IMR-90 (cell line): ENCODE data around the gene MAPKAP1. TPM values are rescaled to one million over a fixed set of nuclear protein-coding genes. Genes with fewer than 3 reads are reported as not detected.

Experiments used
- ATAC-seq: fragments of 200-7000 bp; cut with Tn5 transposase; 2 replicates; pipeline ENCODE4 v1.9.1; 2020; ENCODE audit warnings: low read depth, mild to moderate bottlenecking, moderate library complexity
- BruUV-seq: library from RNA; stranded (reverse); fragments of 400-500 nt; replicated peaks from 2 replicates; lab custom pipeline; 2021; lab: Mats Ljungman, UMichigan
- CTCF ChIA-PET: fragments of 300-600 bp; formaldehyde crosslinking; extraction: SDS; loops from one replicate; lab custom pipeline; 2021; ENCODE audit warnings: antibody characterized with exemption; lab: Yijun Ruan, JAX
- POLR2A ChIA-PET: fragments of 300-600 bp; sonication (Branson Sonifier 250); formaldehyde crosslinking; loops from one replicate; lab custom pipeline; 2022; ENCODE audit warnings: antibody characterized with exemption; ENCODE audit not compliant: unreplicated experiment; lab: Charles Lee
- DNase-seq: peaks from one replicate; pipeline ENCODE4 v3.0.0; 2013
- H2AFZ ChIP-seq: replicated peaks from 2 replicates; pipeline ENCODE3; 2013; ENCODE audit warnings: low read length, mild to moderate bottlenecking; ENCODE audit not compliant: poor library complexity
- H2AK5ac ChIP-seq: 2 replicates; pipeline ENCODE4 v1.6.1; 2013; ENCODE audit warnings: low read depth, low read length, inconsistent platforms
- H2AK9ac ChIP-seq: replicated peaks from 2 replicates; pipeline ENCODE3; 2013; ENCODE audit warnings: mild to moderate bottlenecking, low read depth, low read length, moderate library complexity; ENCODE audit not compliant: poor library complexity
- H2BK120ac ChIP-seq: 2 replicates; pipeline ENCODE4 v1.6.1; 2013; ENCODE audit warnings: low read depth, low read length, inconsistent platforms
- H2BK15ac ChIP-seq: 3 replicates; pipeline ENCODE4 v1.6.1; 2013; ENCODE audit warnings: low read depth, low read length, inconsistent platforms
- H2BK20ac ChIP-seq: 2 replicates; pipeline ENCODE4 v1.6.1; 2013; ENCODE audit warnings: low read depth, mild to moderate bottlenecking, inconsistent platforms, low read length, moderate library complexity
- H2BK5ac ChIP-seq: 2 replicates; pipeline ENCODE4 v1.6.1; 2013; ENCODE audit warnings: mild to moderate bottlenecking, low read depth, low read length, inconsistent platforms; ENCODE audit not compliant: poor library complexity, severe bottlenecking
- H3K14ac ChIP-seq: replicated peaks from 2 replicates; pipeline ENCODE4 v1.6.1; 2013; ENCODE audit warnings: low read depth, low read length, inconsistent platforms
- H3K18ac ChIP-seq: 2 replicates; pipeline ENCODE4 v1.6.1; 2013; ENCODE audit warnings: low read depth, low read length, control low read depth
- H3K23ac ChIP-seq: 2 replicates; pipeline ENCODE4 v1.6.1; 2013; ENCODE audit warnings: low read depth, low read length, inconsistent platforms
- H3K27ac ChIP-seq: 2 replicates; pipeline ENCODE4 v1.5.1; 2013; ENCODE audit warnings: mild to moderate bottlenecking, control low read depth, low read length; ENCODE audit not compliant: insufficient read depth
- H3K27me3 ChIP-seq: 2 replicates; pipeline ENCODE4 v1.6.1; 2013; ENCODE audit warnings: low read length; ENCODE audit not compliant: control insufficient read depth, insufficient read depth
- H3K36me3 ChIP-seq: 2 replicates; pipeline ENCODE4 v1.6.1; 2013; ENCODE audit warnings: low read length, mixed read lengths; ENCODE audit not compliant: control insufficient read depth, insufficient read depth
- H3K4ac ChIP-seq: 2 replicates; pipeline ENCODE4 v1.6.1; 2013; ENCODE audit warnings: low read depth, low read length, inconsistent platforms
- H3K4me1 ChIP-seq: 2 replicates; pipeline ENCODE4 v1.6.1; 2013; ENCODE audit warnings: low read length, mixed read lengths; ENCODE audit not compliant: control insufficient read depth, insufficient read depth
- H3K4me2 ChIP-seq: 2 replicates; pipeline ENCODE4 v1.6.1; 2013; ENCODE audit warnings: low read depth, mild to moderate bottlenecking, control low read depth, low read length, moderate library complexity
- H3K4me3 ChIP-seq: 2 replicates; pipeline ENCODE4 v1.5.1; 2013; ENCODE audit warnings: low read depth, mild to moderate bottlenecking, control low read depth, low read length, moderate library complexity; ENCODE audit not compliant: insufficient read depth
- H3K56ac ChIP-seq: 2 replicates; pipeline ENCODE4 v1.6.1; 2013; ENCODE audit warnings: low read length, inconsistent platforms; ENCODE audit not compliant: insufficient read depth; ENCODE audit errors: extremely low read depth
- H3K79me1 ChIP-seq, 2 experiments: 2 replicates each; pipeline ENCODE4 v1.6.1; 2013; ENCODE audit warnings: low read length in 2 of 2, inconsistent platforms in 1 of 2, low read depth in 1 of 2
- H3K9ac ChIP-seq: 2 replicates; pipeline ENCODE4 v1.6.1; 2013; ENCODE audit warnings: low read depth, low read length, control low read depth
- H3K9me1 ChIP-seq: 2 replicates; pipeline ENCODE4 v1.6.1; 2013; ENCODE audit warnings: low read length, inconsistent platforms; ENCODE audit not compliant: insufficient read depth
- H3K9me3 ChIP-seq: 2 replicates; pipeline ENCODE4 v1.6.1; 2013; ENCODE audit warnings: low read length; ENCODE audit not compliant: control insufficient read depth, insufficient read depth
- H4K20me1 ChIP-seq: 2 replicates; pipeline ENCODE4 v1.6.1; 2013; ENCODE audit warnings: low read length, inconsistent platforms; ENCODE audit not compliant: insufficient read depth
- H4K5ac ChIP-seq: 2 replicates; pipeline ENCODE4 v1.6.1; 2013; ENCODE audit warnings: mild to moderate bottlenecking, low read depth, low read length, control low read depth
- H4K8ac ChIP-seq, 2 experiments: 2 replicates each; pipeline ENCODE4 v1.6.1; 2013; ENCODE audit warnings: low read depth in 2 of 2, low read length in 2 of 2, control low read depth in 1 of 2, inconsistent platforms in 1 of 2
- H4K91ac ChIP-seq: 2 replicates; pipeline ENCODE4 v1.6.1; 2013; ENCODE audit warnings: low read depth, low read length, inconsistent platforms; ENCODE audit not compliant: insufficient read depth
- BHLHE40 ChIP-seq: fragments of 150-350 bp; IDR thresholded peaks from 2 replicates; pipeline ENCODE4 v1.6.1; 2016; ENCODE audit warnings: mild to moderate bottlenecking, low read depth, low read length
- CHD1 ChIP-seq: IDR thresholded peaks from 2 replicates; pipeline ENCODE4 v1.6.1; 2012; ENCODE audit warnings: low read depth, low read length, improper control_type of control experiment
- MAZ ChIP-seq: IDR thresholded peaks from 2 replicates; pipeline ENCODE4 v1.6.1; 2012; ENCODE audit warnings: low read depth, mild to moderate bottlenecking, low read length, improper control_type of control experiment, moderate library complexity, borderline replicate concordance
- MXI1 ChIP-seq: IDR thresholded peaks from 2 replicates; pipeline ENCODE4 v1.6.1; 2012; ENCODE audit warnings: low read depth, mild to moderate bottlenecking, low read length, moderate library complexity, borderline replicate concordance
- NFE2L2 ChIP-seq: fragments of 150-350 bp; IDR thresholded peaks from 2 replicates; pipeline ENCODE4 v1.6.1; 2016; ENCODE audit warnings: low read depth, mild to moderate bottlenecking, low read length
- POLR2A ChIP-seq: IDR thresholded peaks from 2 replicates; pipeline ENCODE4 v1.6.1; 2012; ENCODE audit warnings: mild to moderate bottlenecking, low read depth, low read length
- RAD21 ChIP-seq: IDR thresholded peaks from 2 replicates; pipeline ENCODE4 v1.6.1; 2012; ENCODE audit warnings: low read length, improper control_type of control experiment
- RCOR1 ChIP-seq: IDR thresholded peaks from 2 replicates; pipeline ENCODE4 v1.6.1; 2012; ENCODE audit warnings: mild to moderate bottlenecking, low read length, improper control_type of control experiment; ENCODE audit not compliant: insufficient replicate concordance
- RFX5 ChIP-seq: IDR thresholded peaks from 2 replicates; pipeline ENCODE4 v1.8.0; 2012; ENCODE audit warnings: low read depth, mild to moderate bottlenecking, low read length, moderate library complexity
- SMC3 ChIP-seq: fragments of 150-350 bp; IDR thresholded peaks from 2 replicates; pipeline ENCODE4 v1.6.1; 2016; ENCODE audit warnings: low read depth, mild to moderate bottlenecking, antibody characterized with exemption, low read length, moderate library complexity
- WGBS, 2 experiments: methylation state at CpG; one replicate each; pipeline versions ENCODE4 v1.1.5 to v1.1.7; 2013; ENCODE audit warnings: missing lambda C conversion rate in 2 of 2; ENCODE audit not compliant: insufficient read length in 1 of 2; ENCODE audit errors: extremely low coverage in 2 of 2; 5-methylcytosine and 5-hydroxymethylcytosine counted together
- dilution Hi-C: fragments of 300-500 bp; cut with HindIII; formaldehyde crosslinking; loops from one replicate; pipeline ENCODE4 v1.14.3; 2018; ENCODE audit warnings: low sequenced_read_pairs; ENCODE audit not compliant: unreplicated experiment
- in situ Hi-C: fragments of 300-500 bp; cut with MboI; formaldehyde crosslinking; loops from 3 replicates; pipeline ENCODE4 v1.14.3; 2019; ENCODE audit warnings: low sequenced_read_pairs, inconsistent platforms, mixed read lengths
- intact Hi-C: fragments of 100-400 bp; cut with micrococcal nuclease; formaldehyde crosslinking; loops from 2 replicates; pipeline ENCODE4 v1.10.0; 2022
- polyA plus RNA-seq, 3 experiments: library from polyadenylated mRNA; depleted of rRNA; stranded (reverse); fragments of >200 nt; gene quantifications; 2 replicates each; pipeline ENCODE4 v1.2.3, GENCODE V29; 2012; ENCODE audit warnings: low replicate concordance in 1 of 3
- total RNA-seq: library from RNA; depleted of rRNA; stranded (reverse); fragments of >200 nt; gene quantifications from 2 replicates; pipeline ENCODE4 v1.2.3, GENCODE V29; 2012
- TF ChIP-seq, protein P1 (sequence below): conservative IDR thresholded peaks from 2 replicates; pipeline ENCODE4 v1.5.1; 2012; ENCODE audit warnings: mild to moderate bottlenecking, low read depth, low read length, improper control_type of control experiment
- TF ChIP-seq, protein P2 (sequence below): fragments of 150-350 bp; IDR thresholded peaks from 2 replicates; pipeline ENCODE4 v1.6.1; 2016; ENCODE audit warnings: low read depth, mild to moderate bottlenecking, low read length, moderate library complexity, borderline replicate concordance
- TF ChIP-seq, protein P3 (sequence below): fragments of 150-350 bp; IDR thresholded peaks from 2 replicates; pipeline ENCODE4 v1.6.1; 2017; ENCODE audit warnings: mild to moderate bottlenecking, antibody characterized with exemption, low read length, low read depth

MAPKAP1 gene
- total and polyA plus RNA-seq, 2 of the 4 experiments (the other 2 are of a cell fraction): 87.2 to 158 TPM

DNA sequence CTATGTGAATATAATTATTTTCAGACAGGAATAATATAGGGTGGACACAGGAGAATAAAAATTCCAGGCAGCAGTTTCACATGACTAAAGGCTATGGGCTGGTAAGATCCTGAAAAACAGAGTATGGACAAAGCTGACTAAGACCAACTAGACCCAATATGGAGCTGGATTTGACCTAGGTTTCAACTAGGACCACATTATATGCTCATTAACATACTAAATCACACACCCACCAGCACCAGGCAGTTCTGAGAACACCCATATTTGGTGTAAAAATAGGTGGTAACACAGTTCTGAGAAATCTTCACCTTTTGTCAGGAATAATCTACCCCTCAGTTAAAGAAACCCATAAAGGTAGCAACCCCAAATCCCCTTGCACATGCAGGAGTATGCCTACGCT, 64.7 kb downstream of the MAPKAP1 start:
- in situ Hi-C loops: no loop called here

More for the DNA sequence above, 64.7 kb downstream of the MAPKAP1 start:
- CTCF ChIA-PET: no interaction called here
- WGBS, 2 experiments: no CpG with 5 or more reads among the region's 1 CpG
- peaks cover 3% of the 10 kb centered on the region for H3K4me1 ChIP-seq
- H3K79me1 ChIP-seq: peaks cover 18 to 68% of the 10 kb centered on the region in 2 experiments
- dilution Hi-C loops: no loop called here
- H4K5ac ChIP-seq: no peak overlapping the region
- no peak for TF ChIP-seq RAD21
- TF ChIP-seq, protein P1, sequence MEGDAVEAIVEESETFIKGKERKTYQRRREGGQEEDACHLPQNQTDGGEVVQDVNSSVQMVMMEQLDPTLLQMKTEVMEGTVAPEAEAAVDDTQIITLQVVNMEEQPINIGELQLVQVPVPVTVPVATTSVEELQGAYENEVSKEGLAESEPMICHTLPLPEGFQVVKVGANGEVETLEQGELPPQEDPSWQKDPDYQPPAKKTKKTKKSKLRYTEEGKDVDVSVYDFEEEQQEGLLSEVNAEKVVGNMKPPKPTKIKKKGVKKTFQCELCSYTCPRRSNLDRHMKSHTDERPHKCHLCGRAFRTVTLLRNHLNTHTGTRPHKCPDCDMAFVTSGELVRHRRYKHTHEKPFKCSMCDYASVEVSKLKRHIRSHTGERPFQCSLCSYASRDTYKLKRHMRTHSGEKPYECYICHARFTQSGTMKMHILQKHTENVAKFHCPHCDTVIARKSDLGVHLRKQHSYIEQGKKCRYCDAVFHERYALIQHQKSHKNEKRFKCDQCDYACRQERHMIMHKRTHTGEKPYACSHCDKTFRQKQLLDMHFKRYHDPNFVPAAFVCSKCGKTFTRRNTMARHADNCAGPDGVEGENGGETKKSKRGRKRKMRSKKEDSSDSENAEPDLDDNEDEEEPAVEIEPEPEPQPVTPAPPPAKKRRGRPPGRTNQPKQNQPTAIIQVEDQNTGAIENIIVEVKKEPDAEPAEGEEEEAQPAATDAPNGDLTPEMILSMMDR: no peak
- no peak for TF ChIP-seq SMC3
- no peak for TF ChIP-seq RCOR1
- no peak for TF ChIP-seq POLR2A
- TF ChIP-seq, protein P2, sequence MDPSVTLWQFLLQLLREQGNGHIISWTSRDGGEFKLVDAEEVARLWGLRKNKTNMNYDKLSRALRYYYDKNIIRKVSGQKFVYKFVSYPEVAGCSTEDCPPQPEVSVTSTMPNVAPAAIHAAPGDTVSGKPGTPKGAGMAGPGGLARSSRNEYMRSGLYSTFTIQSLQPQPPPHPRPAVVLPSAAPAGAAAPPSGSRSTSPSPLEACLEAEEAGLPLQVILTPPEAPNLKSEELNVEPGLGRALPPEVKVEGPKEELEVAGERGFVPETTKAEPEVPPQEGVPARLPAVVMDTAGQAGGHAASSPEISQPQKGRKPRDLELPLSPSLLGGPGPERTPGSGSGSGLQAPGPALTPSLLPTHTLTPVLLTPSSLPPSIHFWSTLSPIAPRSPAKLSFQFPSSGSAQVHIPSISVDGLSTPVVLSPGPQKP: no peak
- TF ChIP-seq RFX5: no peak
- no peak for TF ChIP-seq BHLHE40
- TF ChIP-seq, protein P3, sequence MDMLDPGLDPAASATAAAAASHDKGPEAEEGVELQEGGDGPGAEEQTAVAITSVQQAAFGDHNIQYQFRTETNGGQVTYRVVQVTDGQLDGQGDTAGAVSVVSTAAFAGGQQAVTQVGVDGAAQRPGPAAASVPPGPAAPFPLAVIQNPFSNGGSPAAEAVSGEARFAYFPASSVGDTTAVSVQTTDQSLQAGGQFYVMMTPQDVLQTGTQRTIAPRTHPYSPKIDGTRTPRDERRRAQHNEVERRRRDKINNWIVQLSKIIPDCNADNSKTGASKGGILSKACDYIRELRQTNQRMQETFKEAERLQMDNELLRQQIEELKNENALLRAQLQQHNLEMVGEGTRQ: no peak
- TF ChIP-seq CHD1: no peak
- TF ChIP-seq NFE2L2: no peak
- no peak for TF ChIP-seq MAZ
- TF ChIP-seq MXI1: no peak
- no peak overlapping the region for H2AK9ac ChIP-seq
- BruUV-seq: no TSS peak
- no peaks in the 10 kb centered on the region for H3K9me3 ChIP-seq
- H4K20me1 ChIP-seq: peaks cover 15% of the 10 kb centered on the region; the same call in 1 of the 2 replicates
- H4K8ac ChIP-seq: no peak overlapping the region
- no peak overlapping the region for H2AK5ac ChIP-seq
- peaks cover 7% of the 10 kb centered on the region for H3K9me1 ChIP-seq
- intact Hi-C loops: no loop called here
- no peak overlapping the region for H3K4ac ChIP-seq
- no peak overlapping the region for H2AFZ ChIP-seq
- H2BK5ac ChIP-seq: no peak overlapping the region
- no peaks in the 10 kb centered on the region for H3K27me3 ChIP-seq
- DNase-seq (no peak), ATAC-seq (no peak)
- no peak overlapping the region for H3K9ac ChIP-seq
- no peak overlapping the region for H3K27ac ChIP-seq
- no peak overlapping the region for H2BK120ac ChIP-seq
- peaks cover 2% of the 10 kb centered on the region; the same call in 1 of the 2 replicates for H3K36me3 ChIP-seq
- H2BK20ac ChIP-seq: no peak overlapping the region
- no peak overlapping the region for H3K18ac ChIP-seq
- no peak overlapping the region for H3K23ac ChIP-seq
- no peak overlapping the region for H3K14ac ChIP-seq
- no peak overlapping the region for H3K4me2 ChIP-seq
- H4K91ac ChIP-seq: no peak overlapping the region
- H3K56ac ChIP-seq: no peak overlapping the region
- POLR2A ChIA-PET: no interaction called here
- no peak overlapping the region for H3K4me3 ChIP-seq
- H2BK15ac ChIP-seq: no peak overlapping the region
